HG03045 (cell line): Measurements from ENCODE around the gene PLXNA2.

Experiments
- ATAC-seq: cut with Tn5 transposase; IDR thresholded peaks from one replicate; pipeline ENCODE4 v1.9.1; 2021; ENCODE audit warnings: mild to moderate bottlenecking, moderate library complexity; ENCODE audit not compliant: unreplicated experiment

PLXNA2 gene

DNA sequence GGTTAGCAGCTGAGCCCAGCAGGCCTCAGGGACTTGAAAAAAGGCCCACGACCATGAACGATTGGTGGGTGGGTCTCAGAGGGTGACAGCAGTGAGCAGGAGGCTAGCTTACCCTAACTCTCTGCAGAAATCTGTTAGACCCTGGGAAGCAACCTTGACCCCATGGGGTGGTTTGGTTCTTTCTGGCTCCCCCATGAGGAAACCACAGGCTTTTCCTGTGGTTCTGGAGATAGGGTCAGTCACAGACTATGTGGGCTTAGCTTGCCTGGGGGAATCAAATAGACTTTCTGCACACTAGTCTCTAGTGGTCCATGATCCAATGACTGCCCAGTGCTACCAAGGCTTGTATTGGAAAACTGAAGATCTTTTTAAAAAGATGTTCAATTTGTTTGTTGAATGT lies 118.1 kb downstream of the PLXNA2 start:
- ATAC-seq: no peak

DNA sequence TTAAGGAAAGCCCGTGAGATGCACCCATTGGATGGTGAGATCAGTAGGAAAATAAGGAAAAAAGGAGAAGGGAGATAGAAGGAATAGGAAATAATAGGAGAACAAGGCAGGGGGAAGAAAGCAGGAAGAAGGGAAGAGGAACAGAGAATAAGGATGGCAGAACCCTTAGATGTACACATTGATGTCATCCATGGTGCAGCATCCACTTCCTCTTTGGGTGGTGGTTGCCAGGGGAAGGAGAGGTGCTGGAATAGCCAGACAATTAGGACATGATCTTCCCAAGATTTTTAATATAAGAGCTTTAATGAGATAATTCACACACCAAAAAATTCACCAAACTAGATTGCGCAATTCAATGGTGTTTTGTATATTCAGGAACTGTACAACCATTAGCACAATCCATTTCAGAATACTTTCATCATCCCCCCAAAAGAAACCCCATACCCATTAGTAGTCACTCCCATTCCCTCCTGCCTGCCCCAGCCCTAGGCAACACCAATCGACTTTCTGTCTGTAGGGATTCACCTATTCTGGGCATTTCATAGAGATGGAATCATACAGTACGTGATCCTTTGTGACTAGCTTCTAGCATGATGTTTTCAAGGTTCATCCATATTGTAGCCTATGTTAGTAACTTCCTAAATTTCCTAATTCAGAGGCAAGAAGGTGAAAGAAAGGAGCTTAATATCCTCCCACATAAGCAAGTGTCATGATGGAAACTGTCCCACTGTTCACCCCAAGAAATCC lies 121.4 kb downstream of the PLXNA2 start:
- no peak for ATAC-seq

DNA sequence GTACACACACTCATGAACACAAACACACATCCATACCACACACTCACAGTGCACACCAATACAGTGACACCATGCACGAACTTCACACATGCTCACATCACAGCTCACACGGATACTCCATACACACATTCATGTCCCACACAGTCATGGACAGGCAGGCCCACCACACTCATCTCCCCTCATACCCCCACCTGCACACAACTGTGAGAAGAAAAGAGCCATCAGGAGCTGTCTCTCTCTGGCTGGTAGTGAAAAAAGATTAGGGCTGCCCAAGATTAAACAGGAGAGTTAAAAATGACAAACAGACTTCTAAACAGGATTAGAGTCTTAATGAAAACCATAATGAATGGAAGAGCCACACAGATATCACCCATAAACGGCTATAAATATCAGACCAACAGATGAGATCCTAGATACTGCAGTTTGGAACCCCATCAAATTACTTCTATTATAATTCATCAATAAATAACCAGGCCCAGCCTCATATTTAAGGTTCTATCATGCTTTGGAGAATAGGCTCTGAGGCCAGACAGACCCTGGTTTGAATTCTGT lies 122.3 kb downstream of the PLXNA2 start:
- no peak for ATAC-seq

DNA sequence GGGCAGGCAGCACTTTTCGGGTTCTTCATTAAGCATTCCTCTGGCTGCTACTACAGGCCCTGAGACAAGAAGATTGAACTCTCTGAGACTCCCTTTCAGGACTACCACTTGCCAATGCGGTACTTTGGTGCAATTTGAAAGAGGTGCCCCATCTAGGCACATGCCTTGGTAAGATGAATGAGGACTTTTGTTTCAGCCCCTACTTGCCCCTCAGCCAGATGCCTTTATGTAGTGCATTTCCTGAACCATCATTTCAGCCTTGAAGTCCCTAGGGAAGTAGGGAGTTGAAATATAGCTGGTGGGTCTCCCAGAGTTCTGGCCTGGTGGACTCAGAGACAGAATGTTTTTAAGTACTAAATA lies 123.8 kb downstream of the PLXNA2 start:
- ATAC-seq: no peak

DNA sequence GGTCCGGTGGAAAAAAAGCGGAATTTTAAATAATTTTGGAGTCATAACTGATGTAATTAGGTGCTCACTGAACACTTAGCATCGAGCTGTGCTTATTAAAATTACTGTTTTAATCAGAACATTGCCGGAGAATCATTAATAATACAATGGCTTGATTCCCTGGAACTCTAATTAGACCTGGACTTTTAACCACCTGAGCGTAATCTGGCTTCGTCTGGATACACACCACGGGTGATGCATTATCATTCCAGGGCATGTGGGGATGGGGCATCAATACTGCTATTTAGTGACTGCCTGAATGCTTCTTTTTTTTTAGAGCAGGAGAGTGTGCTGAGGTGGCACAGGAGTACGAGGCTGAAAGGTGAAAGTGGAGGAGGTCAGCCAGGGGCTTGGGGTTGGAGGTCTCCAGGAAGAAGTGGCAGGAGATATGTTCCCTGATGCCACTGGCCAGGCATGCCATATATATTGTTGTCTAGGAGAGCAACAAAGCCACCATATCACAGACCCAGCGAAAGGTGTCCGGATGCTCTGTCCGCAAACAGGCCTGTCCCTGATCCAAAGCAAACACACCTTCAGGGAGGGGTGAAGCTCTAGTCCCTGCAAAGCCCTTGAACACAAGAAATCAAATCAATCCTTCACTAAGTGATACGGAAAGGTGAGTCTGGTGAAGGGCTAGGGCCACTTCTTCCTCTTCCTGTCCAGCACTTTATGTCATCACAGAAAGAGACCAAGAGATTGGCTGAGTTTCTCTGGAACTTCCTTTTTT lies 125.2 kb downstream of the PLXNA2 start:
- no peak for ATAC-seq

DNA sequence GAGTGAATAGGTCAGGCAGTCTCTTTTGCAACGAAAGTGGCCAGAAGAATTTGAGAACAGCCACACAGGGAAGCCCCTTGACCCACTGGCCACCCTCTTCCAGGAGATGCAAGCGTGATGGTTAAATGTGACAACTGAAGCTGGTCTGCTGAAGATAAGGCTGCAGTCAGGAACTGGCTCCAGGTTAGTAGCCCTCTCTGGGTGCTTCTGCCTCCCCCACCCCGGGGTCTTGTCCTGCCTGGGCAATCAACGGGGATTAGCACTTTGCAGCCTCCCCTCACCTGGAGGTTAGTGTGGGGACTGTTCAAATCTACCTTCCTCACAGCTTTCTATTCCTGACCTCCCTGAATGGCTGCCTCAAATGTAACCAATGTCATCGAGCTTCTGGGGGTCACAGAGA lies 125.9 kb downstream of the PLXNA2 start:
- ATAC-seq: no peak

GRCh38 chr1:208117826-208118225 lies 126.4 kb downstream of the PLXNA2 start:
- no peak for ATAC-seq

- no peak for ATAC-seq
Measured at GRCh38 chr1:208117409-208117808, 126.8 kb downstream of the PLXNA2 start.

DNA sequence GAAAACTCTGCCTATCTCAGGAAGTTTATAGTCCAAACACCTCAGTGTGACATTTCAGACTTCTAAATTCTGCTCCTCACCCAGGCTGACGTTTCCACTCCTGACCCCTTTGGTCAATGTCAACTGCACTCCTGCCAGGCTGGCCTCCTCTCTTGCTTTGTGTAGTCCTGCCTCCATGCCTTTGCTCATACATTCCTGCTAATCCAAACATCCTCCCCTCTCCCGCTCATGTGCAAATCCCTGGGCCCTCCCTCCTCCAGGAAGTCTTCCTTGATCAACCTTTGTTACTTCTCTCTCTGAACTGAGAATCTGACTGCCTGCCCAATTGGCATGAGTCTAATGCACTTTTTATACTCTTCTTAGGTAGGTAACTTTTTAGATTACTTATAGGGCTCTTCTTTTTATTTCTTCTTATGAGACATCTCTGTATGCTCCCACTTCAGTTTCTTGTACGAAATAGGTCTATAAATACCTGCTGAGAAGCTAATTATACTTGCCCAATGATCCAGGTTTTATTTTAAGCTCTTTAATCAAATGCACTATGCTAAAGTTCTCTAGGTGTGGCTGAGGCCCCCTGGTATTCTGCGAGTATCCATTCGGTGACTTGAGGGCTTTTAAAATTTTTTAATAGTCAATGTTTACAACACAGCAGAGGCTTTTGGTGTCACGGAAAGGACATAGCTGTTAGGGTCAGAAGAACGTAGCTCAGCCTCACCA lies 128.1 kb downstream of the PLXNA2 start:
- ATAC-seq: no peak

- ATAC-seq: no peak
Measured at GRCh38 chr1:208113011-208113410, 131.2 kb downstream of the PLXNA2 start.

- no peak for ATAC-seq
Measured at GRCh38 chr1:208112401-208112800, 131.8 kb downstream of the PLXNA2 start.

DNA sequence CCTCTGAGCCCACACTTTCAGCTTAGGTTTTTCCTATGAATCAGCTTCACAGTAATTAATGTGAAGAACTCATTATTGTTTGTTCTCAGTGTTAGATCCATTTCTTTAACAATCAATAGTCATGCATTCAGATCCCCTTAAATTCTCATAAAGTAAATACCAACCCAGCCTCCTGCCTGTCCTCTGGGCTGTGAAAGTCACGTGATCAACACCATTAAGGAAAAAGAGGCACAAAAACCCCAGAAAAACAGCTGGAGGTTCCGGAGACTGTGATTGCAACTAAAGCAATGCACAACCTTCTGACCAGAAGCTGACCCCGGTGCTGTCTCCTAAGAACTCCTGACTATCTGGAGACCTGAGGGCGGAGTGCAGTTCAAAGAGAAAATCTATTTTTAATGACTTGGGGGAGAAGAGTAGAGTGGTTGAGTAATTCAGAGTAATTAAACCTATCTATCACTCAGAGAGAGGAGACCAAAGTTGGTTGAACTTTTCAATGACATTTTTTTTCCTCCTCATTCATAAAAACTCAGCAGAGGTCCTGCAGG lies 132.5 kb downstream of the PLXNA2 start:
- no peak for ATAC-seq

DNA sequence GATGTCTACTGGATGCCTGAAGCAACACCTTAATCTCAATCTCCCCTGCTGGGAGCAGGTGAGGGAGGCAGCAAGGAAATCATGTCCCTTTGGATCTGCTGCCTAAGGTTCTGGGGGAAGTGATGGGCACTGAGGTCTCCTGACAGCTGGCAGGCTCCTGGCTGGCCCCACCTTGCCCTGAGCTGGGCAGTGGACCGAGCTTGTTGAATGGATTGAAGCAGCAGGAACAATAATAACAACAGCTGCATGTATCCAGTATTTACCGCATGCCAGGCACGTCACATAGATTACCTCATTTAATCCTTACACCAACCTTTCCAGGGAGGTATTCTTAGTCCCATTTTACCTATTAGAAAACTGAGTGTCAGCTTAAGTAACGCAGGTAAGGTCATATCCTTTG lies 133.9 kb downstream of the PLXNA2 start:
- ATAC-seq: no peak

DNA sequence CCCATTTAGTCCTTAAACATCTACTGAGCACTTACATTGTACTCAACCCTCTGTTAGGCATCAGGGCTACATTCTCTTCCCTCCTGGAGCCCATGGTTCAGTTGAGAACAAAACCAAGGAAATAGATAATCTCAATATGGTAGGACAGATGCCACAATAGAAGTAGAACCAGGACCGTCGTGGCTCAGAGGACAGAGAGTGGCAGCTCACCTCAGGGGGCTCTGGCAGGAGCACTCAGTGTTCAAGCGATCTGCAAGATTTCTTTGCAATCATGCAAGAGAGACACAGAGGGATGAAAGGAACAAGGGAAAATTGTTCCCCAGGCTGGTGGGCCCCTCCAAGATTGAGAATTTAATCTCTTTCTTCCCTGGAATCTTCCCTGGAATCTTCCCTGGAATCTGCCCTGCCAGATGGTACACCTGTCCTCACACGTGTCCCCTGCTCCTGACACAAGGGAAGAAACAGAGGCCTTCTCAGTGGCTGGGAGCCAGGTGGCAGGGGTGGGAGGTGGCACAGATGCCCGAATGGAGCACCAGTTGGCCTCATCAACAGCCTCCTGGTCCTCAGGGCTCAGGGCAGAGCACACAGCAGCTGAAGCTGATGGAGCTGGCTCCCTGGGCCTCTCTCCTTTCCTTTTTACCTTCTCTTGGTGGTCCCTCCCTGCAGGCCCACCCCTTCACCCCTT lies 135.4 kb downstream of the PLXNA2 start:
- no peak for ATAC-seq

DNA sequence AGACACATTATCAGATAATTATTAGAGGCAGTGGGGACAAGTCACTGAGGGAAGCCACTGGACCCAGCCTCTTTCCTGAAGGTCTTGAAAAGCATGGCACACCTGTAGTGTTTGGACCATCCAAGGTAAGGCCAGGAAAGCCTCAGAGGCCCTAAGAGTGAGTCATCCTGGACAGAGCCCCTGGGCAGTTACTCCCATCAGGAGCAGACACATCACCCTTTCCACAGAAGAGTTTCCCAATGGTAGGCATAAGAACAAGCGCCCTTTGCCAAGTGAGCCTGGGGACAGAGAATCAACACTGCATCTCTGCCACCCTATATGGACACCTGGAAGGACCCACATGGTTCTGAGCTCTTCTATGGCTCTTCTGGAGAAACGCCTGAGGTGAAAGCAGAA lies 136.0 kb downstream of the PLXNA2 start:
- no peak for ATAC-seq

DNA sequence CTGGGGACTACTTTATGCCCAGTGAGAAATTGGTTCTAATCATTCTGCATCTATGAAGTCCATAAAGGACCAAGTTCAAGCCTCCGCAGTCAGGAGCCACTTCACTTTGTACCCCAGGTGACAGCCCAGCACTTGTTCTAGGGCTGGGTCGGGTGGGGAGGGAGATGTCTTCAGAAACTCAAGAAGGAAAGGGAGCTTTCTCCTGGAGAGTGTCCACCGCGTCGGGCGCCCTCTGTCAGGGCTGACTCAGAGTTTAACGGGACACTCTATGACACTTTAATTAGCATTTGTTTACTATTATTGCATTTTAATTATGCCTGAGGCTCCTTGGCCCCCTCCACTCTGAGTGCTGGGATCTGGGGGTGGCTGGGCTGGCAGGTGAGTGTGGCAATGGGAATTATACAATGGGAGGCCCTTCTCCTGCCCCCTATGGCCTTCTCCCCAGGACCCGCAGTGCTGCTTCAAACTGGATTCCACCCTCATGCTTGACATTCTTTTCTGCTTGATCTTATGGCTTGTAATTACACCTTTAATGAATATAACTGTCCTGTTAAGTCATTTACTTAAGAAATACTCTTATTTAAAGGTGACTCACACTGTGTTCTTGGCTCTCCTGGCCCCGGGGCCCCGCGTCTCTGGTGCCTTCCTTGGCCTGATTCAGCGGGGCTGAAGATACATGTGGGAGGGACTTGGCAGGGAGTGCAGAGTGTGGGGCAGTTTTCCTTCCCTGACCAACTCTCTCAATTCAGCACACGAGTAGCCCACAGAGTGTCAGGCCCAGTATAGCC lies 136.6 kb downstream of the PLXNA2 start:
- ATAC-seq: no peak

- ATAC-seq: no peak
Measured at GRCh38 chr1:208106218-208106617, 138.0 kb downstream of the PLXNA2 start.

DNA sequence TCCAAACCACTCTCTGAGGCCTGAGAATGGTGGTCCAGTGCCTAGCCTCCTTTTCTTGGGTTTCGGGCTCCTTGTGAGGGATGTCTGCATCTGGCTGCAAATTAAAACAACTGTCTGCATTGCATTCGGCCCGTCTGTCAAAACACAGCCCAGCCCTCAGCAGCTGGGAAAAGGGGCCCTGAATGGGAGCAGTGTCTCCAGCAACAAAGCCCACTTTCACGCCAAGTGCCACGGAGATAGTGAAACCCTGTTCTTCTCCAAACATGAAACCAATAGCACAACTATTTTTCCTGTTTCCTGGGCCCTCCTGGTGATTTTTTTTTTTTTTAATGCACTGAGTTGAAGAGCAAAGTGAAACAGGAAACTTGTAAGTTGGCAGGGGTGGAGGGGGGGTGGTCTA lies 138.4 kb downstream of the PLXNA2 start:
- no peak for ATAC-seq

GRCh38 chr1:208103597-208104513 lies 140.3 kb downstream of the PLXNA2 start:
- ATAC-seq: no peak
